Activated naive CD4-positive, alpha-beta T cell treated with anti-CD3 and anti-CD28 coated beads, Interleukin-2, amount 50 U/mL, for 72 hours (primary cell): ENCODE data around the gene SRD5A1. TPM values are rescaled to one million over a fixed set of nuclear protein-coding genes. Genes with fewer than 3 reads are reported as not detected.
A peak's percentile ranks its signal among the peaks of the same experiment; 100 is the strongest.
"Not testable (repeated sequence)": the region's sequence is repeated elsewhere in the genome, so short reads cannot be mapped to it uniquely, and the experiment has no call there.

Experiments used
- ATAC-seq, 2 donors: fragments of 150-1000 bp; cut with Tn5 transposase; 2 replicates each; pipeline ENCODE4 v1.10.0; 2021; ENCODE audit warnings: mild to moderate bottlenecking in 2 of 2, moderate library complexity in 2 of 2
- DNase-seq, 2 donors: peaks; one replicate each; pipeline ENCODE4 v3.0.0; 2021 to 2022; ENCODE audit warnings: low spot score in 2 of 2
- H3K27ac Mint-ChIP-seq, 2 donors: one replicate each; pipeline ENCODE4 v1.8.0; 2022; ENCODE audit warnings: mild to moderate bottlenecking in 2 of 2, mixed read lengths in 2 of 2
- H3K36me3 Mint-ChIP-seq, 2 donors: one replicate each; pipeline ENCODE4 v1.8.0; 2022; ENCODE audit warnings: mixed read lengths in 2 of 2
- H3K9me3 Mint-ChIP-seq, 2 donors: one replicate each; pipeline ENCODE4 v1.8.0; 2022; ENCODE audit warnings: mixed read lengths in 2 of 2
- total RNA-seq, 2 donors: library from RNA; stranded (reverse); gene quantifications; one replicate each; pipeline ENCODE4 v1.2.3, GENCODE V29; 2022

Gene SRD5A1
- total RNA-seq, 2 donors from 2014 or later: 7.3 to 8.4 TPM

GRCh38 chr5:6632324-6632887 lies 834 bp upstream of the SRD5A1 start:
- ATAC-seq: peak in 1 of 2 donors; percentile 3

GRCh38 chr5:6633469-6634245 lies 417 bp downstream of the SRD5A1 start:
- DNase-seq: peak in 1 of 2 donors; percentile 27
- Mint-ChIP-seq H3K9me3 (no peaks in the 10 kb centered on the region), H3K36me3 (peaks cover 22 to 36% of the 10 kb centered on the region in 2 donors), H3K27ac (peak overlapping the region; percentile 89 to 90)
- peak; percentile 60 to 73 for ATAC-seq

More at GRCh38 chr5:6632324-6632887, 834 bp upstream of the SRD5A1 start:
- H3K36me3 Mint-ChIP-seq: peaks cover 22 to 42% of the 10 kb centered on the region in 2 donors
- H3K27ac Mint-ChIP-seq: peak overlapping the region; percentile 90 to 93
- no peaks in the 10 kb centered on the region for H3K9me3 Mint-ChIP-seq
- DNase-seq: no peak

- peaks cover 22 to 32% of the 10 kb centered on the region in 2 donors for H3K36me3 Mint-ChIP-seq
- H3K27ac Mint-ChIP-seq: peak overlapping the region in 1 of 2 donors; percentile 90
- no peaks in the 10 kb centered on the region for H3K9me3 Mint-ChIP-seq
- DNase-seq (no peak), ATAC-seq (no peak)
Measured at GRCh38 chr5:6634306-6634705, 1.1 kb downstream of the SRD5A1 start.

GRCh38 chr5:6634788-6635430 lies 1.7 kb downstream of the SRD5A1 start:
- Mint-ChIP-seq H3K9me3 (no peaks in the 10 kb centered on the region), H3K27ac (no peak overlapping the region), H3K36me3 (peaks cover 22 to 26% of the 10 kb centered on the region in 2 donors)
- DNase-seq (no peak), ATAC-seq (no peak)

GRCh38 chr5:6636293-6636692 lies 3.1 kb downstream of the SRD5A1 start:
- DNase-seq (no peak), ATAC-seq (no peak)
- H3K36me3 Mint-ChIP-seq: peaks cover 12% of the 10 kb centered on the region in 2 donors
- no peaks in the 10 kb centered on the region for H3K9me3 Mint-ChIP-seq
- no peak overlapping the region for H3K27ac Mint-ChIP-seq

- H3K36me3 Mint-ChIP-seq: peaks cover 6 to 9% of the 10 kb centered on the region in 2 donors
- DNase-seq (no peak), ATAC-seq (no peak)
- H3K27ac Mint-ChIP-seq: no peak overlapping the region
- H3K9me3 Mint-ChIP-seq: no peaks in the 10 kb centered on the region
Measured at GRCh38 chr5:6637022-6637421, 3.8 kb downstream of the SRD5A1 start.

- DNase-seq (no peak), ATAC-seq (no peak)
- H3K9me3 Mint-ChIP-seq: no peaks in the 10 kb centered on the region
- no peak overlapping the region for H3K27ac Mint-ChIP-seq
- peaks cover under 1 to 3% of the 10 kb centered on the region in 2 donors for H3K36me3 Mint-ChIP-seq
Measured at GRCh38 chr5:6637590-6637989, 4.3 kb downstream of the SRD5A1 start.

GRCh38 chr5:6638236-6638635 lies 5.0 kb downstream of the SRD5A1 start:
- H3K36me3 Mint-ChIP-seq: no peaks in the 10 kb centered on the region
- no peaks in the 10 kb centered on the region for H3K9me3 Mint-ChIP-seq
- ATAC-seq: no peak
- DNase-seq: no peak
- H3K27ac Mint-ChIP-seq: no peak overlapping the region

GRCh38 chr5:6642655-6643054 lies 9.4 kb downstream of the SRD5A1 start:
- DNase-seq (no peak), ATAC-seq (no peak)
- peaks cover 0 to 5% of the 10 kb centered on the region in 2 donors for H3K36me3 Mint-ChIP-seq
- H3K27ac Mint-ChIP-seq: no peak overlapping the region
- H3K9me3 Mint-ChIP-seq: no peaks in the 10 kb centered on the region

GRCh38 chr5:6644794-6645241 lies 11.6 kb downstream of the SRD5A1 start:
- H3K9me3 Mint-ChIP-seq: peaks cover 2% of the 10 kb centered on the region in 2 donors
- DNase-seq: no peak
- H3K36me3 Mint-ChIP-seq: peaks cover 8 to 9% of the 10 kb centered on the region in 2 donors
- ATAC-seq: no peak
- no peak overlapping the region for H3K27ac Mint-ChIP-seq

GRCh38 chr5:6645571-6646362 lies 12.5 kb downstream of the SRD5A1 start:
- ATAC-seq, DNase-seq, H3K27ac Mint-ChIP-seq, H3K9me3 Mint-ChIP-seq: not testable (repeated sequence)
- peaks cover 12 to 13% of the 10 kb centered on the region in 2 donors for H3K36me3 Mint-ChIP-seq

- Mint-ChIP-seq H3K27ac (no peak overlapping the region), H3K36me3 (peaks cover 12 to 20% of the 10 kb centered on the region in 2 donors), H3K9me3 (peaks cover 5% of the 10 kb centered on the region in 2 donors)
- DNase-seq (no peak), ATAC-seq (no peak)
Measured at GRCh38 chr5:6649186-6649585, 15.9 kb downstream of the SRD5A1 start.

GRCh38 chr5:6649681-6650080 lies 16.4 kb downstream of the SRD5A1 start:
- no peak for DNase-seq
- Mint-ChIP-seq H3K27ac (no peak overlapping the region), H3K36me3 (peaks cover 12 to 21% of the 10 kb centered on the region in 2 donors), H3K9me3 (peaks cover 5% of the 10 kb centered on the region in 2 donors)
- ATAC-seq: no peak

GRCh38 chr5:6652025-6652424 lies 18.8 kb downstream of the SRD5A1 start:
- Mint-ChIP-seq H3K9me3 (peaks cover 17 to 24% of the 10 kb centered on the region in 2 donors), H3K27ac (no peak overlapping the region), H3K36me3 (peaks cover 28 to 45% of the 10 kb centered on the region in 2 donors)
- ATAC-seq (no peak), DNase-seq (no peak)

GRCh38 chr5:6655432-6655831 lies 22.2 kb downstream of the SRD5A1 start:
- ATAC-seq: no peak

GRCh38 chr5:6656680-6657079 lies 23.4 kb downstream of the SRD5A1 start:
- ATAC-seq (no peak), DNase-seq (no peak)
- Mint-ChIP-seq H3K36me3 (peaks cover 23 to 41% of the 10 kb centered on the region in 2 donors), H3K9me3 (peaks cover 12 to 20% of the 10 kb centered on the region in 2 donors), H3K27ac (no peak overlapping the region)

More at GRCh38 chr5:6655432-6655831, 22.2 kb downstream of the SRD5A1 start:
- peaks cover 23 to 41% of the 10 kb centered on the region in 2 donors for H3K36me3 Mint-ChIP-seq
- no peak for DNase-seq
- H3K9me3 Mint-ChIP-seq: peaks cover 12 to 20% of the 10 kb centered on the region in 2 donors
- no peak overlapping the region for H3K27ac Mint-ChIP-seq
